ENCODE results near the gene C4orf51. TPM values are rescaled to one million over a fixed set of nuclear protein-coding genes. Genes with fewer than 3 reads are reported as not detected.

Gene C4orf51
- polyA plus RNA-seq, 1 of the 3 experiments (the other 2 are of a cell fraction) = not detected

DNA sequence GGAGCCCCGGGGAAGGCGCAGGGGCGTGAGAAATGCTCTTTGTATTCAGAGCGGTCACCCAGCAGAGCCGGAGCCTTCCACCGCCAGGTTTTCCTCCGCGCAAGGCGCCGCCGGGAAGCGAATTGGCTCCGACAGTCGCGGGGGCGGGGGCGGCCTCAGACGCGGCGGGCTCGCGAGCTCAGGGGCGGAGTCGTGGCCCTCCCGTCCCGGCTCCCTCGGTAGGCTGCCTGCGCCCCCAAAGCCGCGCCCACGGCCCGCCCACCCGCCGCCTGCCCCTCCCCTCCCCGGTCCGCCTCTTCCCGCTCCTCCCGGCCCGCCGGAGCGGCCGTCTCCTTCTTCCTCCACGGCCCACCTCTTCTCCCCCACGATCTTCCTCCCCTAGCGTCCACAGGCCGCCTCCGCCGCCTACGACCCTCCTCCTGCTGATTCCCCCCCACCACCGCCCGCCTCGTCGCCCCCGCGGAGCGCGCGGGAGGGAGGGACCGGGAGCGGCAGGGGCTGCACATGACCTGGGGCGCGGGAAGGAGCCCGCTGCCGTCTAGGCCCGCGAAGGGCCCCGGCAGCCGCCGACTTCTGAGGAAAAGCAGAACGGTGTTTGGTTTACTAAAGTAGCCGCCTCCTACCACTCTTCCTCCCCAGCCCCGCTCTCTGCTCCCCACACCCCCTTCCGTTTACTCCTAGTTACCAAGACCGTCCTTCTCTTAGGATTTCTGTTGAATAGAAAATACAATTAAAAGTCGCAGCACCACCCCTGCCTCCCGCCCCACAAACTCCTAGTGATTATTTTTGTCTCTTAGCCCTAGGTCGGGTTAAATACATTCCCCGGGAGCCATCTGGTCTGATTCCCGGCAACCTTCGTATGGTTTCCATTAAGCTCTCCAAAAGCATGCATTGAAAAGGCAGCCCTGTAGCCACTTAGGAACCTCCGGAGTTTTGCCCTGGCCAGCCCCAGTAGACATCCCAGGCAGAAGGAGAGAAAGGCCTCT is 53.2 kb downstream of the C4orf51 start (continued):
- no peak; the same call in 1 of the 2 replicates for TF ChIP-seq GABPA (IDR thresholded peaks at IDR 0.05; ENCODE audit: low read depth)
- peak; percentile 18; the same call in 1 of the 2 replicates for TF ChIP-seq RXRA (IDR thresholded peaks at IDR 0.05; ENCODE audit: borderline replicate concordance, low read depth)
- peak; percentile 91 for TF ChIP-seq RCOR1 (IDR thresholded peaks at IDR 0.05; ENCODE audit: low read length)
- TF ChIP-seq EP300 (IDR thresholded peaks at IDR 0.05; ENCODE audit: borderline replicate concordance in 1 of 2, low read depth in 1 of 2, low read length in 1 of 2) = peak; percentile 36 to 58; a peak in 2 of 4 replicates
- TF ChIP-seq JUND (IDR thresholded peaks at IDR 0.05) = peak; percentile 30; the same call in 1 of the 2 replicates
- 0 out of 2 replicates have a peak, but pooled peaks have one; percentile 15 for TF ChIP-seq REST (IDR thresholded peaks at IDR 0.05; ENCODE audit: low read depth, low read length)
- TF ChIP-seq FOSL2 (IDR thresholded peaks at IDR 0.05; ENCODE audit: borderline replicate concordance, low read depth) = no peak
- no peak; the same call in 1 of the 2 replicates for TF ChIP-seq TEAD4 (IDR thresholded peaks at IDR 0.05; ENCODE audit: borderline replicate concordance, insufficient read depth)
- TF ChIP-seq GATA2 (CRISPR knock-in tag; IDR thresholded peaks at IDR 0.05) = no peak
- TF ChIP-seq, protein P1, sequence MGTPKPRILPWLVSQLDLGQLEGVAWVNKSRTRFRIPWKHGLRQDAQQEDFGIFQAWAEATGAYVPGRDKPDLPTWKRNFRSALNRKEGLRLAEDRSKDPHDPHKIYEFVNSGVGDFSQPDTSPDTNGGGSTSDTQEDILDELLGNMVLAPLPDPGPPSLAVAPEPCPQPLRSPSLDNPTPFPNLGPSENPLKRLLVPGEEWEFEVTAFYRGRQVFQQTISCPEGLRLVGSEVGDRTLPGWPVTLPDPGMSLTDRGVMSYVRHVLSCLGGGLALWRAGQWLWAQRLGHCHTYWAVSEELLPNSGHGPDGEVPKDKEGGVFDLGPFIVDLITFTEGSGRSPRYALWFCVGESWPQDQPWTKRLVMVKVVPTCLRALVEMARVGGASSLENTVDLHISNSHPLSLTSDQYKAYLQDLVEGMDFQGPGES (IDR thresholded peaks at IDR 0.05; ENCODE audit: low read depth, low read length) = no peak
- TF ChIP-seq MXI1 (IDR thresholded peaks at IDR 0.05; ENCODE audit: low read depth, low read length) = peak; percentile 20; the same call in 1 of the 2 replicates
- TF ChIP-seq, protein P2, sequence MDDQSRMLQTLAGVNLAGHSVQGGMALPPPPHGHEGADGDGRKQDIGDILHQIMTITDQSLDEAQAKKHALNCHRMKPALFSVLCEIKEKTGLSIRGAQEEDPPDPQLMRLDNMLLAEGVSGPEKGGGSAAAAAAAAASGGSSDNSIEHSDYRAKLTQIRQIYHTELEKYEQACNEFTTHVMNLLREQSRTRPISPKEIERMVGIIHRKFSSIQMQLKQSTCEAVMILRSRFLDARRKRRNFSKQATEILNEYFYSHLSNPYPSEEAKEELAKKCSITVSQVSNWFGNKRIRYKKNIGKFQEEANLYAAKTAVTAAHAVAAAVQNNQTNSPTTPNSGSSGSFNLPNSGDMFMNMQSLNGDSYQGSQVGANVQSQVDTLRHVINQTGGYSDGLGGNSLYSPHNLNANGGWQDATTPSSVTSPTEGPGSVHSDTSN (IDR thresholded peaks at IDR 0.05) = peak; percentile 72
- TF ChIP-seq RFX5 (IDR thresholded peaks at IDR 0.05; ENCODE audit: low read length) = peak; percentile 53; the same call in 1 of the 2 replicates
- TF ChIP-seq ELF1 (IDR thresholded peaks at IDR 0.05) = no peak
- peak; percentile 84 for TF ChIP-seq TCF12 (IDR thresholded peaks at IDR 0.05)
- TF ChIP-seq MEF2A (IDR thresholded peaks at IDR 0.05; ENCODE audit: borderline replicate concordance, low read depth) = no peak
- TF ChIP-seq, protein P3, sequence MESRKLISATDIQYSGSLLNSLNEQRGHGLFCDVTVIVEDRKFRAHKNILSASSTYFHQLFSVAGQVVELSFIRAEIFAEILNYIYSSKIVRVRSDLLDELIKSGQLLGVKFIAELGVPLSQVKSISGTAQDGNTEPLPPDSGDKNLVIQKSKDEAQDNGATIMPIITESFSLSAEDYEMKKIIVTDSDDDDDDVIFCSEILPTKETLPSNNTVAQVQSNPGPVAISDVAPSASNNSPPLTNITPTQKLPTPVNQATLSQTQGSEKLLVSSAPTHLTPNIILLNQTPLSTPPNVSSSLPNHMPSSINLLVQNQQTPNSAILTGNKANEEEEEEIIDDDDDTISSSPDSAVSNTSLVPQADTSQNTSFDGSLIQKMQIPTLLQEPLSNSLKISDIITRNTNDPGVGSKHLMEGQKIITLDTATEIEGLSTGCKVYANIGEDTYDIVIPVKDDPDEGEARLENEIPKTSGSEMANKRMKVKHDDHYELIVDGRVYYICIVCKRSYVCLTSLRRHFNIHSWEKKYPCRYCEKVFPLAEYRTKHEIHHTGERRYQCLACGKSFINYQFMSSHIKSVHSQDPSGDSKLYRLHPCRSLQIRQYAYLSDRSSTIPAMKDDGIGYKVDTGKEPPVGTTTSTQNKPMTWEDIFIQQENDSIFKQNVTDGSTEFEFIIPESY (IDR thresholded peaks at IDR 0.05; ENCODE audit: borderline replicate concordance, low read depth) = peak; percentile 76
- peak; percentile 62 for TF ChIP-seq NFIC (IDR thresholded peaks at IDR 0.05; ENCODE audit: borderline replicate concordance)
